Body of pancreas (tissue), 4 donors: Measurements from ENCODE around the gene WTAP. TPM values are rescaled to one million over a fixed set of nuclear protein-coding genes. Genes with fewer than 3 reads are reported as not detected.

Experiments used
- ATAC-seq: fragments of 150-250 bp; one replicate; pipeline ENCODE4 v1.9.1; 2016
- DNase-seq, 4 donors: peaks; one replicate each; pipeline ENCODE4 v3.0.0-alpha.2; 2019
- H3K27ac ChIP-seq, 4 donors: fragments of 200-600 bp; sonication (generic); 1 replicate in 3 of 4; 2 replicates in 1 of 4; pipeline versions ENCODE4 v1.5.1 to v1.6.1; 2016 to 2019; ENCODE audit warnings: mild to moderate bottlenecking in 1 of 4, mixed read lengths in 1 of 4, moderate library complexity in 1 of 4
- H3K27me3 ChIP-seq, 2 donors: fragments of 200-600 bp; sonication (generic); one replicate each; pipeline ENCODE4 v1.6.0; 2016; ENCODE audit warnings: mild to moderate bottlenecking in 1 of 2
- H3K36me3 ChIP-seq, 2 donors: fragments of 200-600 bp; sonication (generic); replicated peaks in 1 of 2; 2 replicates each; pipeline ENCODE4 v1.5.1; 2016; ENCODE audit warnings: low read depth in 2 of 2; ENCODE audit not compliant: insufficient read depth in 1 of 2
- H3K4me1 ChIP-seq: fragments of 200-600 bp; sonication (generic); one replicate; pipeline ENCODE4 v1.6.0; 2016
- H3K4me3 ChIP-seq, 2 donors: fragments of 200-600 bp; sonication (generic); 1 replicate in 1 of 2; 2 replicates in 1 of 2; pipeline ENCODE4 v1.5.1; 2016 to 2019
- H3K9me3 ChIP-seq, 3 donors: fragments of 200-600 bp; sonication (generic); 1 replicate in 2 of 3; 2 replicates in 1 of 3; pipeline ENCODE4 v1.5.1; 2016
- CTCF ChIP-seq, 7 experiments: fragments of 450-650 bp in 4 of 7; fragments of 200-600 bp in 3 of 7; sonication (generic) in 3 of 7; IDR thresholded peaks; one replicate each; pipeline ENCODE4 v1.5.1; 2016 to 2019; ENCODE audit warnings: antibody characterized with exemption in 7 of 7
- POLR2A ChIP-seq, 3 donors: fragments of 450-650 bp; IDR thresholded peaks; one replicate each; pipeline ENCODE4 v1.6.1; 2016; ENCODE audit warnings: antibody characterized with exemption in 3 of 3, mild to moderate bottlenecking in 2 of 3
- WGBS, 2 donors: methylation state at CpG; one replicate each; pipeline ENCODE4 v1.1.5; 2017; 5-methylcytosine and 5-hydroxymethylcytosine counted together
- intact Hi-C: fragments of 100-400 bp; cut with DNase I; formaldehyde crosslinking; loops from one replicate; pipeline ENCODE4 v1.15.1; 2023
- total RNA-seq, 2 donors: library from RNA; depleted of rRNA; stranded (reverse); fragments of >200 nt; gene quantifications; one replicate each; pipeline ENCODE4 v1.1.0, GENCODE V29; 2016

The WTAP gene
- total RNA-seq, 2 donors from 2014 or later = 56.8 to 58.7 TPM

DNA sequence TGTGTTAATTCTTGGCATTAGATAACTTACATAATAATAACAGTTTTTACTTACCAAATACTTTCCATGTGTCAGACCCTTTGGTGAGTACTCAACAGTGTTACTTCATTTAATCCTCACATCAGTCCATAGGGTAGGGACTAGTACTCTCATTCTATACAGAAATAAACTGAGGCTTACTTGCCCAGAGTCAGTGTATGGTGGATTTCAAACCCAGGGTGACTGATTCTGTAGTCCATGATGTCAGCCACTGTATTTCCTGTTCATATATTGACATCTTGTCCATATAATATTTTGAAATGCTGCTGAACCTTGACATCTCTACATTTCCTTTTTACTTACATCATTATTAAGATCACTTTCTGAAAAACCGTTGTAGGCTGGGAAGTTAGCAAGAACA lies 70.2 kb downstream of the WTAP start:
- peaks cover 10% of the 10 kb centered on the region for H3K4me1 ChIP-seq
- intact Hi-C loops = no loop called here
- H3K27me3 ChIP-seq = no peaks in the 10 kb centered on the region
- H3K27ac ChIP-seq = no peak overlapping the region
- no peaks in the 10 kb centered on the region for H3K9me3 ChIP-seq
- DNase-seq = no peak
- no peak for ATAC-seq
- no peak overlapping the region for H3K4me3 ChIP-seq
- peaks cover 0 to 5% of the 10 kb centered on the region in 2 donors for H3K36me3 ChIP-seq
- WGBS, 2 donors = 0 to 43% methylated on average over 1 of the region's 1 CpG
- TF ChIP-seq POLR2A (IDR thresholded peaks at IDR 0.05) = no peak
- TF ChIP-seq CTCF (IDR thresholded peaks at IDR 0.05) = no peak

DNA sequence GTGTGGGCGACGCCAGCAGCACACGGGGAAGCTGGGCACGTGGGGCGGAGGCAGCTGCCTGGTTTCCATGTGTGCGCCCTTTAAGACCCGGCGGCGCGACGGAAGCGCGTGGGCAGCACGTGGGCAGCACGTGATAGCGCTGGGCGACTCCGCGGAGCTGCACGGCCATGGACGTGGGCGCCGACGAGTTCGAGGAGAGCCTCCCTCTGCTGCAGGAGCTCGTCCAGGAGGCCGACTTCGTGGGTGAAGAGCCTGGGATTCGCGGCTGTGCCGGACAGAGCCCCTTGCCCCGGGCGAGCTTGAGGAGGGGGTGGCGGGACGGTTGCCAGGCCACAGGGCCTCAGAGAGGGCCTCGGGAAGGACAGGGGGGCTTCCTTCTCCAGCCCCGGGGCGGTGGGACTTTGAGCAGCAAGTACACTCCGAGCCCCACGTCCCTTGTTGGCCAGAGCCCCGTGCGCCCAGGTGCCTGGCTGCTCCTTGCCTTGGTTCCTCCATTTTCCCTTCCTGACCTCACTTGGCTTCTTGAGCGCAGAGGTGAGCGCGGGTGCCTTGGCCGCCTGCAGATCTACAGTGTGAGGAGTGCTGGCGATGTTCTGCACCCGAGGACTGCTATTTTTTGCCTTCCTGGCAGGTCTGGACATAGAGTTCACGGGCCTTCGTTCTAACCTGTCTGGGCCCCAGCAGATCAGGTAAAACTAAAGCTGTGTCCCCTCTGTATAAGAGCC lies 73.0 kb downstream of the WTAP start, which contains the start of gene PNLDC1:
Gene PNLDC1, plus strand, starts transcription at position 136 of the 725 bp plus-strand sequence. Its CDS starts 32 bp downstream, at position 168.
- H3K27me3 ChIP-seq = no peaks in the 10 kb centered on the region
- no peak within 1 kb of the TSS for H3K27ac ChIP-seq
- H3K9me3 ChIP-seq = no peaks in the 10 kb centered on the region
- no peaks in the 10 kb centered on the region for H3K4me1 ChIP-seq
- intact Hi-C loops = no loop called here
- DNase-seq = no peak
- no peak within 1 kb of the TSS for H3K4me3 ChIP-seq
- ATAC-seq = no peak
- TF ChIP-seq POLR2A (IDR thresholded peaks at IDR 0.05) (no peak), CTCF (IDR thresholded peaks at IDR 0.05) (no peak)
- peaks cover 0 to 5% of the 10 kb centered on the region in 2 donors for H3K36me3 ChIP-seq
- 90 to 95% methylated on average over 29 to 38 of the region's 50 CpGs for WGBS, 2 donors

DNA sequence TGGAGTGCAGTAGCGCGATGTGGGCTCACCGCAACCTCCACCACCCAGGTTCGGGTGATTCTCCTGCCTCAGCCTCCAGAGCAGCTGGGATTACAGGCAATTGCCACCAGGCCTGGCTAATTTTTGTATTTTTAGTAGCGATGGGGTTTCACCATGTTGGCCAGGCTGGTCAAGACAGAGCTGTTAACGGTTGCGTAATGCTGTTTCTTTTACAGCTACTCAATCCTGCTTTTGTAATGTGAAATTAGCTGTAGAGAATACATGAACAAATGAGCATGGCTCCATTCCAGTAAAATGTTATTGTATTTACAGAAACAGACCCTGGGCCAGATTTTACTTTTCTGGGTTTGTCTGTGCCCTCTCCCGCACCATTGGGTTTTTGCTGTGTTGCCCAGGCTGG lies 74.6 kb downstream of the WTAP start:
- peaks cover 0 to 5% of the 10 kb centered on the region in 2 donors for H3K36me3 ChIP-seq
- WGBS, 2 donors = 91 to 95% methylated on average over 8 of the region's 8 CpGs
- intact Hi-C loops = no loop called here
- no peak overlapping the region for H3K4me3 ChIP-seq
- no peaks in the 10 kb centered on the region for H3K9me3 ChIP-seq
- ATAC-seq (no peak), DNase-seq (no peak)
- H3K27ac ChIP-seq = no peak overlapping the region
- H3K27me3 ChIP-seq = no peaks in the 10 kb centered on the region
- no peak for TF ChIP-seq POLR2A (IDR thresholded peaks at IDR 0.05)
- no peak for TF ChIP-seq CTCF (IDR thresholded peaks at IDR 0.05)
- H3K4me1 ChIP-seq = no peaks in the 10 kb centered on the region

DNA sequence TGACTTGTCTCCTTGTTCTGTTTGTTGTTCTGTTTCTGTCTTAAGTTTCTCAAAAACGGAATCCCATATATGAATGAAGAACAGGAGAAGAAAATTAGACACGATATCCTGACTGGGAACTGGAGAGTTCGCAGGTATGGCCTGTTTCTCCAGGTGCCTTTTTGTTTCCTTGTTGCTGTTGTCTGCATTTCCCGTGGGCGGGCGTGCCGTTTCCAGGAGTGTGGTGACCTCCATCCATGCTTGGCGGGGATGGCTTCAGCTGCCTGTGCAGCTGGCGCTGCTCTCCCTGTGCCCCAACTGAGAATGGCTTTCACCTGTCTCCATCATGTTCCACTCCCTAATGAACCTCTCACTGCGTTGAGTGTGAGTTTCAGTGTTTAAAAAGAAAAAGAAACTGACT lies 77.2 kb downstream of the WTAP start:
- Histone ChIP-seq H3K4me1 (peaks cover 9% of the 10 kb centered on the region), H3K27ac (no peak overlapping the region), H3K36me3 (no peaks in the 10 kb centered on the region), H3K27me3 (no peaks in the 10 kb centered on the region), H3K4me3 (no peak overlapping the region), H3K9me3 (no peaks in the 10 kb centered on the region)
- DNase-seq (no peak), ATAC-seq (no peak)
- WGBS, 2 donors = 86 to 87% methylated on average over 10 of the region's 10 CpGs
- TF ChIP-seq CTCF (IDR thresholded peaks at IDR 0.05) (no peak), POLR2A (IDR thresholded peaks at IDR 0.05) (no peak)
- intact Hi-C loops = no loop called here
